SK-N-SH treated with all-trans-retinoic acid at 6 μM for 48 hours (cell line): ENCODE results near the gene FAM117B.

Experiments used
- ATAC-seq: fragments of 200-7000 bp; cut with Tn5 transposase; 3 replicates; pipeline ENCODE4 v1.9.1; 2020; ENCODE audit warnings: mild to moderate bottlenecking, moderate library complexity
- ARNTL ChIP-seq: fragments of 450-650 bp; formaldehyde crosslinking; IDR thresholded peaks from 2 replicates; pipeline ENCODE4 v1.5.0; 2020; ENCODE audit warnings: low read depth, mild to moderate bottlenecking, moderate library complexity, borderline replicate concordance
- BACH2 ChIP-seq: fragments of 250-450 bp; sonication (Bioruptor Pico); IDR thresholded peaks from 2 replicates; pipeline ENCODE4 v1.9.0; 2021; ENCODE audit warnings: mild to moderate bottlenecking, borderline replicate concordance
- CSDC2 ChIP-seq: fragments of 250-450 bp; sonication (Bioruptor Pico); IDR thresholded peaks from 2 replicates; pipeline ENCODE4 v1.5.0; 2020; ENCODE audit warnings: mild to moderate bottlenecking, moderate library complexity
- ESRRG ChIP-seq: fragments of 250-450 bp; sonication (Bioruptor Pico); IDR thresholded peaks from 2 replicates; pipeline ENCODE4 v1.6.1; 2021; ENCODE audit warnings: mild to moderate bottlenecking
- GLIS3 ChIP-seq: fragments of 250-450 bp; sonication (Bioruptor Pico); IDR thresholded peaks from 2 replicates; pipeline ENCODE4 v1.5.0; 2020; ENCODE audit warnings: mild to moderate bottlenecking, moderate library complexity
- ISL1 ChIP-seq: fragments of 250-450 bp; sonication (Bioruptor Pico); IDR thresholded peaks from 2 replicates; pipeline ENCODE4 v2.1.2; 2022; ENCODE audit warnings: mild to moderate bottlenecking, moderate library complexity
- OSR1 ChIP-seq: fragments of 250-450 bp; sonication (Bioruptor Pico); IDR thresholded peaks from 2 replicates; pipeline ENCODE4 v1.8.0; 2022; ENCODE audit warnings: moderate library complexity, mild to moderate bottlenecking, inconsistent platforms
- PPARA ChIP-seq: fragments of 250-450 bp; sonication (Bioruptor Pico); IDR thresholded peaks from 2 replicates; pipeline ENCODE4 v1.5.0; 2020; ENCODE audit warnings: mild to moderate bottlenecking, borderline replicate concordance
- RARB ChIP-seq: fragments of 250-450 bp; sonication (Bioruptor Pico); IDR thresholded peaks from 2 replicates; pipeline ENCODE4 v1.8.0; 2021; ENCODE audit warnings: mild to moderate bottlenecking, moderate library complexity
- TCF4 ChIP-seq: fragments of 250-450 bp; sonication (Bioruptor Pico); IDR thresholded peaks from 2 replicates; pipeline ENCODE4 v1.8.0; 2021; ENCODE audit warnings: mild to moderate bottlenecking, moderate library complexity, borderline replicate concordance
- TOX ChIP-seq: fragments of 250-450 bp; sonication (Bioruptor Pico); IDR thresholded peaks from 2 replicates; pipeline ENCODE4 v1.8.0; 2021; ENCODE audit warnings: mild to moderate bottlenecking, moderate library complexity, borderline replicate concordance
- ZC3H10 ChIP-seq: fragments of 250-450 bp; sonication (Bioruptor Pico); IDR thresholded peaks from 2 replicates; pipeline ENCODE4 v1.5.1; 2021; ENCODE audit warnings: mild to moderate bottlenecking, moderate library complexity
- ZFP3 ChIP-seq: fragments of 250-450 bp; sonication (Bioruptor Pico); IDR thresholded peaks from 2 replicates; pipeline ENCODE4 v1.5.0; 2020; ENCODE audit warnings: mild to moderate bottlenecking, moderate library complexity
- ZFP30 ChIP-seq: fragments of 450-650 bp; formaldehyde crosslinking; IDR thresholded peaks from 2 replicates; pipeline ENCODE4 v1.5.0; 2022; ENCODE audit warnings: mild to moderate bottlenecking, moderate library complexity
- ZNF565 ChIP-seq: fragments of 450-650 bp; formaldehyde crosslinking; conservative IDR thresholded peaks from 2 replicates; pipeline ENCODE4 v1.5.0; 2020; ENCODE audit warnings: low read depth, mild to moderate bottlenecking, moderate library complexity
- ZNF70 ChIP-seq: fragments of 450-650 bp; formaldehyde crosslinking; IDR thresholded peaks from 2 replicates; pipeline ENCODE4 v1.5.0; 2020; ENCODE audit warnings: mild to moderate bottlenecking, moderate library complexity
- TF ChIP-seq, protein P1 (sequence below): fragments of 250-450 bp; sonication (Bioruptor Pico); IDR thresholded peaks from 2 replicates; pipeline ENCODE4 v1.5.0; 2020; ENCODE audit warnings: mild to moderate bottlenecking, moderate library complexity
- TF ChIP-seq, protein P2 (sequence below): fragments of 250-450 bp; sonication (Bioruptor Pico); IDR thresholded peaks from 2 replicates; pipeline ENCODE4 v1.8.0; 2020; ENCODE audit warnings: mild to moderate bottlenecking, moderate library complexity, borderline replicate concordance
- TF ChIP-seq, protein P3 (sequence below): fragments of 250-450 bp; sonication (Bioruptor Pico); IDR thresholded peaks from 2 replicates; pipeline ENCODE4 v1.5.1; 2021; ENCODE audit warnings: mild to moderate bottlenecking, moderate library complexity
- TF ChIP-seq, protein P4 (sequence below): fragments of 250-450 bp; sonication (Bioruptor Pico); IDR thresholded peaks from 2 replicates; pipeline ENCODE4 v1.5.1; 2020; ENCODE audit warnings: low read depth, mild to moderate bottlenecking, moderate library complexity

FAM117B gene

DNA sequence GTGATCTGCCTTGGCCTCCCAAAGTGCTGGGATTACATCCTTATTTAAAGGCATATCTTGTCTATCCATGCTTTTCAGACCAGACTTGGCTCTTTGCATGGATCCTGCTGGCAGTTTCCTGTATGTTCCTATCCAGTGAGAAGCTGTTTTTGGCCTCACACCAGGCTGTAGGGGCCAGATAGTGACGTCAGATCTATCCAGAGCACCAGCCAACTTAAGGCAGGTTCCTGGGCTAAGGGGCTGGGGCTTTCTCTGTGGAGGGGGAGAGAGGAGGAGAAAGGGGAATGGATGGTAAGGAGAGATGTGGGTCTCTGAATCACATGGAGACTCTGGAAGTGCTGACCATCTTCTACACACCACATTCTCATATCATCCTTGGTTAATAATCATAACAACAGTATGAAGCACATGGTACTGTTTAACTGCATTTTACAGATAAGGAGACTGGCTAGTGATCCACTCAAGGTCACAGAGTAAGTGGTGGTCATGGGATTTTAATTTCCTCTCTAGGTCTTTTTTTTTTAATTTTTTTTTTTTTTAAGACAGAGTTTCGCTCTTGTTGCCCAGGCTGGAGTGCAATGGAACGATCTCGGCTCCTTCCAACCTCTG, 2.0 kb upstream of the FAM117B start:
- no peak for ATAC-seq
- no peak for TF ChIP-seq OSR1 (CRISPR knock-in tag)
- TF ChIP-seq, protein P1, sequence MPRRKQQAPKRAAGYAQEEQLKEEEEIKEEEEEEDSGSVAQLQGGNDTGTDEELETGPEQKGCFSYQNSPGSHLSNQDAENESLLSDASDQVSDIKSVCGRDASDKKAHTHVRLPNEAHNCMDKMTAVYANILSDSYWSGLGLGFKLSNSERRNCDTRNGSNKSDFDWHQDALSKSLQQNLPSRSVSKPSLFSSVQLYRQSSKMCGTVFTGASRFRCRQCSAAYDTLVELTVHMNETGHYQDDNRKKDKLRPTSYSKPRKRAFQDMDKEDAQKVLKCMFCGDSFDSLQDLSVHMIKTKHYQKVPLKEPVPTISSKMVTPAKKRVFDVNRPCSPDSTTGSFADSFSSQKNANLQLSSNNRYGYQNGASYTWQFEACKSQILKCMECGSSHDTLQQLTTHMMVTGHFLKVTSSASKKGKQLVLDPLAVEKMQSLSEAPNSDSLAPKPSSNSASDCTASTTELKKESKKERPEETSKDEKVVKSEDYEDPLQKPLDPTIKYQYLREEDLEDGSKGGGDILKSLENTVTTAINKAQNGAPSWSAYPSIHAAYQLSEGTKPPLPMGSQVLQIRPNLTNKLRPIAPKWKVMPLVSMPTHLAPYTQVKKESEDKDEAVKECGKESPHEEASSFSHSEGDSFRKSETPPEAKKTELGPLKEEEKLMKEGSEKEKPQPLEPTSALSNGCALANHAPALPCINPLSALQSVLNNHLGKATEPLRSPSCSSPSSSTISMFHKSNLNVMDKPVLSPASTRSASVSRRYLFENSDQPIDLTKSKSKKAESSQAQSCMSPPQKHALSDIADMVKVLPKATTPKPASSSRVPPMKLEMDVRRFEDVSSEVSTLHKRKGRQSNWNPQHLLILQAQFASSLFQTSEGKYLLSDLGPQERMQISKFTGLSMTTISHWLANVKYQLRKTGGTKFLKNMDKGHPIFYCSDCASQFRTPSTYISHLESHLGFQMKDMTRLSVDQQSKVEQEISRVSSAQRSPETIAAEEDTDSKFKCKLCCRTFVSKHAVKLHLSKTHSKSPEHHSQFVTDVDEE (CRISPR knock-in tag), result no peak
- TF ChIP-seq BACH2 (CRISPR knock-in tag), result no peak
- no peak for TF ChIP-seq ZC3H10
- no peak for TF ChIP-seq PPARA (CRISPR knock-in tag)
- no peak for TF ChIP-seq ZFP30 (CRISPR knock-in tag)

DNA sequence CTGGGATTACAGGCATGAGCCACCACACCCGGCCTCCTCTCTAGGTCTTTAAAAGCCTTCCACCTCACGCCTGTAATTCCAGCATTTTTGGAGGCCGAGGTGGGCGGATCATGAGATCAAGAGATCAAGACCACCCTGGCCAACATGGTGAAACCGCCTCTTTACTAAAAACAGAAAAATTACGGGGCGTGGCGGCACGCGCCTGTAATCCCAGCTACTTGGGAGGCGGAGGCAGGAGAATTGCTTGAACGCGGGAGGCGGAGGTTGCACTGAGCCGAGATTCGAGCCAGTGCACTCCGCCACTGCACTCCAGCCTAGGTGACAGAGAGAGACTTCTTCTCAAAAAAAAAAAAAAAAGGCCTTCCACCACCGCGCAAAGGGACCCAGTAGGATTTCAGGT, 1.3 kb upstream of the FAM117B start:
- no peak for ATAC-seq
- no peak for TF ChIP-seq TOX (CRISPR knock-in tag)
- TF ChIP-seq TCF4 (CRISPR knock-in tag), result no peak
- no peak for TF ChIP-seq CSDC2 (CRISPR knock-in tag)
- TF ChIP-seq, protein P2, sequence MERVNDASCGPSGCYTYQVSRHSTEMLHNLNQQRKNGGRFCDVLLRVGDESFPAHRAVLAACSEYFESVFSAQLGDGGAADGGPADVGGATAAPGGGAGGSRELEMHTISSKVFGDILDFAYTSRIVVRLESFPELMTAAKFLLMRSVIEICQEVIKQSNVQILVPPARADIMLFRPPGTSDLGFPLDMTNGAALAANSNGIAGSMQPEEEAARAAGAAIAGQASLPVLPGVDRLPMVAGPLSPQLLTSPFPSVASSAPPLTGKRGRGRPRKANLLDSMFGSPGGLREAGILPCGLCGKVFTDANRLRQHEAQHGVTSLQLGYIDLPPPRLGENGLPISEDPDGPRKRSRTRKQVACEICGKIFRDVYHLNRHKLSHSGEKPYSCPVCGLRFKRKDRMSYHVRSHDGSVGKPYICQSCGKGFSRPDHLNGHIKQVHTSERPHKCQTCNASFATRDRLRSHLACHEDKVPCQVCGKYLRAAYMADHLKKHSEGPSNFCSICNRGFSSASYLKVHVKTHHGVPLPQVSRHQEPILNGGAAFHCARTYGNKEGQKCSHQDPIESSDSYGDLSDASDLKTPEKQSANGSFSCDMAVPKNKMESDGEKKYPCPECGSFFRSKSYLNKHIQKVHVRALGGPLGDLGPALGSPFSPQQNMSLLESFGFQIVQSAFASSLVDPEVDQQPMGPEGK (CRISPR knock-in tag), result no peak
- no peak for TF ChIP-seq RARB (CRISPR knock-in tag)
- TF ChIP-seq ISL1, result no peak
- TF ChIP-seq GLIS3 (CRISPR knock-in tag), result no peak
- TF ChIP-seq ZNF565 (CRISPR knock-in tag), result no peak
- no peak for TF ChIP-seq OSR1 (CRISPR knock-in tag)
- no peak for TF ChIP-seq ARNTL
- no peak for TF ChIP-seq ZNF70 (CRISPR knock-in tag)
- TF ChIP-seq, protein P1 (CRISPR knock-in tag), result no peak
- TF ChIP-seq BACH2 (CRISPR knock-in tag), result no peak
- TF ChIP-seq PPARA (CRISPR knock-in tag), result no peak
- TF ChIP-seq, protein P3, sequence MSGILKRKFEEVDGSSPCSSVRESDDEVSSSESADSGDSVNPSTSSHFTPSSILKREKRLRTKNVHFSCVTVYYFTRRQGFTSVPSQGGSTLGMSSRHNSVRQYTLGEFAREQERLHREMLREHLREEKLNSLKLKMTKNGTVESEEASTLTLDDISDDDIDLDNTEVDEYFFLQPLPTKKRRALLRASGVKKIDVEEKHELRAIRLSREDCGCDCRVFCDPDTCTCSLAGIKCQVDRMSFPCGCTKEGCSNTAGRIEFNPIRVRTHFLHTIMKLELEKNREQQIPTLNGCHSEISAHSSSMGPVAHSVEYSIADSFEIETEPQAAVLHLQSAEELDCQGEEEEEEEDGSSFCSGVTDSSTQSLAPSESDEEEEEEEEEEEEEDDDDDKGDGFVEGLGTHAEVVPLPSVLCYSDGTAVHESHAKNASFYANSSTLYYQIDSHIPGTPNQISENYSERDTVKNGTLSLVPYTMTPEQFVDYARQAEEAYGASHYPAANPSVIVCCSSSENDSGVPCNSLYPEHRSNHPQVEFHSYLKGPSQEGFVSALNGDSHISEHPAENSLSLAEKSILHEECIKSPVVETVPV, result no peak
- TF ChIP-seq ZFP30 (CRISPR knock-in tag), result no peak
- TF ChIP-seq, protein P4, sequence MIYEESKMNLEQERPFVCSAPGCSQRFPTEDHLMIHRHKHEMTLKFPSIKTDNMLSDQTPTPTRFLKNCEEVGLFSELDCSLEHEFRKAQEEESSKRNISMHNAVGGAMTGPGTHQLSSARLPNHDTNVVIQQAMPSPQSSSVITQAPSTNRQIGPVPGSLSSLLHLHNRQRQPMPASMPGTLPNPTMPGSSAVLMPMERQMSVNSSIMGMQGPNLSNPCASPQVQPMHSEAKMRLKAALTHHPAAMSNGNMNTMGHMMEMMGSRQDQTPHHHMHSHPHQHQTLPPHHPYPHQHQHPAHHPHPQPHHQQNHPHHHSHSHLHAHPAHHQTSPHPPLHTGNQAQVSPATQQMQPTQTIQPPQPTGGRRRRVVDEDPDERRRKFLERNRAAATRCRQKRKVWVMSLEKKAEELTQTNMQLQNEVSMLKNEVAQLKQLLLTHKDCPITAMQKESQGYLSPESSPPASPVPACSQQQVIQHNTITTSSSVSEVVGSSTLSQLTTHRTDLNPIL (CRISPR knock-in tag), result no peak
- TF ChIP-seq ZC3H10, result no peak
- no peak for TF ChIP-seq ZFP3 (CRISPR knock-in tag)
- no peak for TF ChIP-seq ESRRG
